ENCODE measurements around the gene SARNP. TPM values are rescaled to one million over a fixed set of nuclear protein-coding genes. Genes with fewer than 3 reads are reported as not detected.

The SARNP gene
- total RNA-seq, 1 donor from 2014 or later = 98.7 TPM

DNA sequence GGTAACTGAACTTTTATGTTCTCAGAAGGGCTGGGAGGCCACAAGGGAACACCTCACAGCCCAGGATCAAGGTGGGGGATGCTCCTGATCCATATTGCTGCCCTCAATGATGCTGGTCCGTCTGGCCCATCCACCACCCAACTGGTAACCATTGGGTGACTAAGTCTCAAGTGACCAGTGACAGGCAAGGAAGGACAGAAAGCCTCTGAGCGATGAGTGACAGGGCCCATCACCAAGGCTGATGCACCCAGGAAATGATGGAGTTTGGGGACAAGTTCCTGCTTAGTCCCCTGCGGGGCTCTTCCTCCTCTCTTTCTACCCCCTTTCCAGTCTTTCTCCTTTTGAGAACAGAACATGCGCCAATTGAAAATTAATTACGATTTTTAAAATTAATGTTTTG, 27.8 kb upstream of the SARNP start:
- no peak for DNase-seq
- no peak overlapping the region for H3K4me3 Mint-ChIP-seq (ENCODE audit: unreplicated experiment)
- no peak for TF ChIP-seq CTCF (IDR thresholded peaks at IDR 0.05; ENCODE audit: partially characterized antibody, unreplicated experiment)
- H3K36me3 Mint-ChIP-seq (ENCODE audit: unreplicated experiment) = no peaks in the 10 kb centered on the region
- H3K9me3 Mint-ChIP-seq (ENCODE audit: unreplicated experiment) = peaks cover 2% of the 10 kb centered on the region
- H3K4me1 Mint-ChIP-seq (ENCODE audit: low read depth, unreplicated experiment) = peaks cover 4% of the 10 kb centered on the region
- H3K27ac Mint-ChIP-seq (ENCODE audit: unreplicated experiment) = no peak overlapping the region
- H3K27me3 Mint-ChIP-seq (ENCODE audit: unreplicated experiment) = peaks cover 2% of the 10 kb centered on the region

DNA sequence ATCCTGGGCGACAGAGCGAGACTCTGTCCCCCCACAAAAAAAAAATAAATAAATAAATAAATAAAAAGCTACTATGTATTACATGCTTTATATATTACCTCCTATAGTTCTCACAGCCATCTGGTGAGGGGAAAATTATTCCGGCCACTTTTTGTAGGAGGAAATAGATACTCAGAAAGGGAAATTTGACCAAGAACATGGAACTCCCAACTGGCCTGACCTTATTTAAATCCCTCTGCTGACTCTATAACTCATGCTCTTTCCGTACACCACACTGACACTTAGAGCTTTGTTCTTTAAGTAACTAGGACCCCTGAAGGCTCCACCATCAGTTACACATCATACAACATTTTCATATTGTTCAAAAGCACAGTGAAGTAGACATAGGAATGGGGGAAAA, 27.4 kb upstream of the SARNP start:
- Mint-ChIP-seq H3K36me3 (ENCODE audit: unreplicated experiment) (no peaks in the 10 kb centered on the region), H3K27me3 (ENCODE audit: unreplicated experiment) (peaks cover 2% of the 10 kb centered on the region), H3K4me3 (ENCODE audit: unreplicated experiment) (no peak overlapping the region), H3K9me3 (ENCODE audit: unreplicated experiment) (peaks cover 2% of the 10 kb centered on the region), H3K27ac (ENCODE audit: unreplicated experiment) (no peak overlapping the region), H3K4me1 (ENCODE audit: low read depth, unreplicated experiment) (peaks cover 4% of the 10 kb centered on the region)
- no peak for DNase-seq
- TF ChIP-seq CTCF (IDR thresholded peaks at IDR 0.05; ENCODE audit: partially characterized antibody, unreplicated experiment) = no peak

DNA sequence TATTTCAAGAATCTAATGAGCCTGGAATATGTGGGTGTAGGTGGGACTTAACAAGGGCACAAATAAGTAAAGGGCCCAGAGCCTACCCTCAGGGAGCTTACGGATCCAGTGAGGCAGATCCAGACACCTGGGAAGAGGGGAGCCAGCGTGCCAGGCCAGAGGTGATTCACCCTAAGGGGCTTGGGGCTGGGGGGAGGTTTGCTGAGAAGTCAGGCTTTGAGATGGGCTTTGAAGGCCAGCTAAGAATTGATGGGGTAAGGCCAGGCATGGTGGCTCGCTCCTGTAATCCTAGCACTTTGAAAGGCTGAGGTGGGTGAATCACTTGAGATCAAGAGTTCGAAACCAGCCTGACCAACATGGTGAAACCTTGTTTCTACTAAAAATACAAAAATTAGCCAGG, 25.9 kb upstream of the SARNP start:
- Mint-ChIP-seq H3K36me3 (ENCODE audit: unreplicated experiment) (no peaks in the 10 kb centered on the region), H3K4me3 (ENCODE audit: unreplicated experiment) (no peak overlapping the region), H3K4me1 (ENCODE audit: low read depth, unreplicated experiment) (peaks cover 4% of the 10 kb centered on the region), H3K27ac (ENCODE audit: unreplicated experiment) (no peak overlapping the region), H3K9me3 (ENCODE audit: unreplicated experiment) (peaks cover 2% of the 10 kb centered on the region), H3K27me3 (ENCODE audit: unreplicated experiment) (peaks cover 1% of the 10 kb centered on the region)
- no peak for DNase-seq
- TF ChIP-seq CTCF (IDR thresholded peaks at IDR 0.05; ENCODE audit: partially characterized antibody, unreplicated experiment) = no peak

DNA sequence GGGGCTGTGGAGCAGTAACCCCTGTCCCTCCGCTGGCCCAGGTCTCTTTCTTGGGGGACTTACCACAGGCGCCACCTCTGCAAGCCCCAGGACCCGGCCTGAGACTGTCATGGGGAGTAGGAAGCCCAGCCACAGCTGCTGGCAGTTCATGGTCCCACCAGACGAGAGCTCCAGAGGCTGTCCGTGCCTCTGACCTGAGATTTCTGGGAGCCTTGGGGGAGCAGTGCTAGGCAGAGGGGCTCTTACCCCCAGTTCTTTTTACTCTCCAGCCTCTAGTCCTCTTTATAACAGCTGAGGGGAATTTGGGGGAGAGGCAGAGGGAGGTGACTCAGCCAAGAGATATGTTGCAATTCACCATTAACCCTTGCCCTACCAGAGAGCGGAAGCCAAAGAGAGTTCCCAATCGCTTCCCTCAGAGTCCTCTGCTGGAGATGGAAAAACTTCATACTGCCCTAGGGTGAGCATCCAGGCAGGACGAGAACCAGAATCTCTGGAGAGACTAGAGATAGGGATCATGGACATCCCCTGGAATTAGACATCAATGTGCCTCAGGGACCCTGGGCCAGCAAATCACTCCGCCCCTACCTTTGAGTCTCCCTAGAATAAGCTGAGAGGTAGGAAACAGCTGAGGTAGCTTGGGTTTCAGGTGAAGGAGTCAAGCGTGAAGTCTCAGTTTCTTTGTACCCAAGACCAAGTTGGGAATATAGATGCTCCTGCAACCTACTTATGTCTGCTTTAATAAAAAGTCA, 25.3 kb upstream of the SARNP start, which contains the start of gene MMP19:
Gene MMP19 (minus strand): TSS at position 256 of the 749 bp plus-strand sequence. CDS start 106 bp downstream, at position 150.
- TF ChIP-seq CTCF (IDR thresholded peaks at IDR 0.05; ENCODE audit: partially characterized antibody, unreplicated experiment) = no peak
- Mint-ChIP-seq H3K27me3 (ENCODE audit: unreplicated experiment) (peaks cover 1% of the 10 kb centered on the region), H3K4me1 (ENCODE audit: low read depth, unreplicated experiment) (peaks cover 4% of the 10 kb centered on the region), H3K9me3 (ENCODE audit: unreplicated experiment) (peaks cover 2% of the 10 kb centered on the region), H3K4me3 (ENCODE audit: unreplicated experiment) (no peak within 1 kb of the TSS), H3K27ac (ENCODE audit: unreplicated experiment) (no peak within 1 kb of the TSS), H3K36me3 (ENCODE audit: unreplicated experiment) (no peaks in the 10 kb centered on the region)
- no peak for DNase-seq

DNA sequence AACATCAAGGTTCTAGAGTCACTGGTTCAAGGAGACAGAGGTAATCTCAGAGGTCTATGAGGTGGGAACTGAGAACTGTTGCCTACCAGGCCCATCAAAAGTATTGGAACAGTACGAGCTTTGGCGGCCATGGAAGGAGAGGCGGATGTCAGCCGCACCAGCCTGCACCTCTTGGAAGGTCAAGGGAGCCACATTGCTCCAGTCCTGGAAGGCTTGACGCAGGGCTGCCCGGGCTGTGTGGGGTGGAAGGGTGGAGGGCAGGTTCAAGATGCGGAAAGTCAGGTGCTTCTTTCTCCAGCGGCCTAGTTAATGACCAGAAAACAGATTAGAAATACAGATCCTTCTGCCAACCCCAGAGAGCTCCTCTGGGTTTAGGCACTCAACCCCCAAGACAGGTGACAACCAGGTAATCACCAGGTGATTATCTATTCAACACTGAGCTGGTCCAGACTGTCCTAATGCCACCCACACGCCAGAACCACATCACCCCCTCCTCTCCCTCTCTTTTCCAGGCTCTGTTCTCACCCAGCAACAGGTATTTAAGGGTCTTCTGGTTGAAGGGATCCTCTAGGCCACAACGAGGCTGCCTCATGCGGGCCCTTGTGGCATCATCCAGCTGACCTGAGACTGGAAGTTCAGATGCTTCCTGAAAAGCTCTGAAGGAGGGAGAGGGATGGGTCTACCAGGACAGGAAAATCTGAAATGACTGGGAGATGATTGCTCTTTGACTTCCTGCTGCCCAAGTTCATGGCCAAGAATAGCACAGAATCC, 23.2 kb upstream of the SARNP start:
- H3K9me3 Mint-ChIP-seq (ENCODE audit: unreplicated experiment) = peaks cover 2% of the 10 kb centered on the region

More for the DNA sequence above, 23.2 kb upstream of the SARNP start:
- Mint-ChIP-seq H3K4me3 (ENCODE audit: unreplicated experiment) (no peak overlapping the region), H3K4me1 (ENCODE audit: low read depth, unreplicated experiment) (peaks cover 4% of the 10 kb centered on the region), H3K36me3 (ENCODE audit: unreplicated experiment) (no peaks in the 10 kb centered on the region), H3K27me3 (ENCODE audit: unreplicated experiment) (peaks cover 1% of the 10 kb centered on the region), H3K27ac (ENCODE audit: unreplicated experiment) (no peak overlapping the region)
- no peak for DNase-seq
- TF ChIP-seq CTCF (IDR thresholded peaks at IDR 0.05; ENCODE audit: partially characterized antibody, unreplicated experiment) = no peak
